GM19372 (cell line): ENCODE data around the gene AFG3L2.

ENCODE experiments used
- ATAC-seq: cut with Tn5 transposase; IDR thresholded peaks from one replicate; pipeline ENCODE4 v1.9.1; 2021; ENCODE audit warnings: mild to moderate bottlenecking, low read depth, moderate library complexity; ENCODE audit not compliant: unreplicated experiment

AFG3L2 gene

GRCh38 chr18:12362473-12363174 lies 14.4 kb downstream of the AFG3L2 start:
- ATAC-seq, result no peak

GRCh38 chr18:12361770-12362378 lies 15.2 kb downstream of the AFG3L2 start:
- ATAC-seq, result no peak

GRCh38 chr18:12359515-12359927 lies 17.5 kb downstream of the AFG3L2 start:
- no peak for ATAC-seq

GRCh38 chr18:12352188-12352587 lies 24.8 kb downstream of the AFG3L2 start:
- no peak for ATAC-seq

- no peak for ATAC-seq
These were observed 29.1 kb downstream of the AFG3L2 start for GRCh38 chr18:12347895-12348294.

GRCh38 chr18:12346240-12346565 lies 30.8 kb downstream of the AFG3L2 start:
- no peak for ATAC-seq

- no peak for ATAC-seq
These were observed 31.4 kb downstream of the AFG3L2 start for GRCh38 chr18:12345491-12346239.

GRCh38 chr18:12342661-12343060 lies 34.4 kb downstream of the AFG3L2 start:
- ATAC-seq, result no peak

GRCh38 chr18:12340945-12341660 lies 35.9 kb downstream of the AFG3L2 start:
- no peak for ATAC-seq

GRCh38 chr18:12338382-12338781 lies 38.6 kb downstream of the AFG3L2 start:
- ATAC-seq, result no peak

GRCh38 chr18:12336887-12337286 lies 40.1 kb downstream of the AFG3L2 start:
- no peak for ATAC-seq

- no peak for ATAC-seq
These were observed 40.8 kb downstream of the AFG3L2 start for GRCh38 chr18:12336171-12336613.

- no peak for ATAC-seq
These were observed 41.5 kb downstream of the AFG3L2 start for GRCh38 chr18:12335503-12335902.

- ATAC-seq, result no peak
These were observed 42.2 kb downstream of the AFG3L2 start for GRCh38 chr18:12334863-12335262.

GRCh38 chr18:12334366-12334808 lies 42.6 kb downstream of the AFG3L2 start:
- no peak for ATAC-seq

GRCh38 chr18:12333506-12334290 lies 43.3 kb downstream of the AFG3L2 start:
- no peak for ATAC-seq

GRCh38 chr18:12330766-12331165 lies 46.3 kb downstream of the AFG3L2 start:
- no peak for ATAC-seq

- no peak for ATAC-seq
These were observed 47.8 kb downstream of the AFG3L2 start for GRCh38 chr18:12329125-12329698.

GRCh38 chr18:12328179-12328823 lies 48.7 kb downstream of the AFG3L2 start:
- no peak for ATAC-seq
